IMR-90 (cell line): ENCODE data around the gene IRF2. TPM values are rescaled to one million over a fixed set of nuclear protein-coding genes. Genes with fewer than 3 reads are reported as not detected.

ENCODE experiments used
- ATAC-seq: fragments of 200-7000 bp; cut with Tn5 transposase; 2 replicates; pipeline ENCODE4 v1.9.1; 2020; ENCODE audit warnings: low read depth, mild to moderate bottlenecking, moderate library complexity
- BruUV-seq: library from RNA; stranded (reverse); fragments of 400-500 nt; replicated peaks from 2 replicates; lab custom pipeline; 2021; lab: Mats Ljungman, UMichigan
- CTCF ChIA-PET: fragments of 300-600 bp; formaldehyde crosslinking; extraction: SDS; loops from one replicate; lab custom pipeline; 2021; ENCODE audit warnings: antibody characterized with exemption; lab: Yijun Ruan, JAX
- POLR2A ChIA-PET: fragments of 300-600 bp; sonication (Branson Sonifier 250); formaldehyde crosslinking; loops from one replicate; lab custom pipeline; 2022; ENCODE audit warnings: antibody characterized with exemption; ENCODE audit not compliant: unreplicated experiment; lab: Charles Lee
- DNase-seq: peaks from one replicate; pipeline ENCODE4 v3.0.0; 2013
- H2AFZ ChIP-seq: replicated peaks from 2 replicates; pipeline ENCODE3; 2013; ENCODE audit warnings: low read length, mild to moderate bottlenecking; ENCODE audit not compliant: poor library complexity
- H2AK5ac ChIP-seq: 2 replicates; pipeline ENCODE4 v1.6.1; 2013; ENCODE audit warnings: low read depth, low read length, inconsistent platforms
- H2AK9ac ChIP-seq: replicated peaks from 2 replicates; pipeline ENCODE3; 2013; ENCODE audit warnings: mild to moderate bottlenecking, low read depth, low read length, moderate library complexity; ENCODE audit not compliant: poor library complexity
- H2BK120ac ChIP-seq: 2 replicates; pipeline ENCODE4 v1.6.1; 2013; ENCODE audit warnings: low read depth, low read length, inconsistent platforms
- H2BK15ac ChIP-seq: 3 replicates; pipeline ENCODE4 v1.6.1; 2013; ENCODE audit warnings: low read depth, low read length, inconsistent platforms
- H2BK20ac ChIP-seq: 2 replicates; pipeline ENCODE4 v1.6.1; 2013; ENCODE audit warnings: low read depth, mild to moderate bottlenecking, inconsistent platforms, low read length, moderate library complexity
- H2BK5ac ChIP-seq: 2 replicates; pipeline ENCODE4 v1.6.1; 2013; ENCODE audit warnings: mild to moderate bottlenecking, low read depth, low read length, inconsistent platforms; ENCODE audit not compliant: poor library complexity, severe bottlenecking
- H3K14ac ChIP-seq: replicated peaks from 2 replicates; pipeline ENCODE4 v1.6.1; 2013; ENCODE audit warnings: low read depth, low read length, inconsistent platforms
- H3K18ac ChIP-seq: 2 replicates; pipeline ENCODE4 v1.6.1; 2013; ENCODE audit warnings: low read depth, low read length, control low read depth
- H3K23ac ChIP-seq: 2 replicates; pipeline ENCODE4 v1.6.1; 2013; ENCODE audit warnings: low read depth, low read length, inconsistent platforms
- H3K27ac ChIP-seq: 2 replicates; pipeline ENCODE4 v1.5.1; 2013; ENCODE audit warnings: mild to moderate bottlenecking, control low read depth, low read length; ENCODE audit not compliant: insufficient read depth
- H3K27me3 ChIP-seq: 2 replicates; pipeline ENCODE4 v1.6.1; 2013; ENCODE audit warnings: low read length; ENCODE audit not compliant: control insufficient read depth, insufficient read depth
- H3K36me3 ChIP-seq: 2 replicates; pipeline ENCODE4 v1.6.1; 2013; ENCODE audit warnings: low read length, mixed read lengths; ENCODE audit not compliant: control insufficient read depth, insufficient read depth
- H3K4ac ChIP-seq: 2 replicates; pipeline ENCODE4 v1.6.1; 2013; ENCODE audit warnings: low read depth, low read length, inconsistent platforms
- H3K4me1 ChIP-seq: 2 replicates; pipeline ENCODE4 v1.6.1; 2013; ENCODE audit warnings: low read length, mixed read lengths; ENCODE audit not compliant: control insufficient read depth, insufficient read depth
- H3K4me2 ChIP-seq: 2 replicates; pipeline ENCODE4 v1.6.1; 2013; ENCODE audit warnings: low read depth, mild to moderate bottlenecking, control low read depth, low read length, moderate library complexity
- H3K4me3 ChIP-seq: 2 replicates; pipeline ENCODE4 v1.5.1; 2013; ENCODE audit warnings: low read depth, mild to moderate bottlenecking, control low read depth, low read length, moderate library complexity; ENCODE audit not compliant: insufficient read depth
- H3K56ac ChIP-seq: 2 replicates; pipeline ENCODE4 v1.6.1; 2013; ENCODE audit warnings: low read length, inconsistent platforms; ENCODE audit not compliant: insufficient read depth; ENCODE audit errors: extremely low read depth
- H3K79me1 ChIP-seq, 2 experiments: 2 replicates each; pipeline ENCODE4 v1.6.1; 2013; ENCODE audit warnings: low read length in 2 of 2, inconsistent platforms in 1 of 2, low read depth in 1 of 2
- H3K9ac ChIP-seq: 2 replicates; pipeline ENCODE4 v1.6.1; 2013; ENCODE audit warnings: low read depth, low read length, control low read depth
- H3K9me1 ChIP-seq: 2 replicates; pipeline ENCODE4 v1.6.1; 2013; ENCODE audit warnings: low read length, inconsistent platforms; ENCODE audit not compliant: insufficient read depth
- H3K9me3 ChIP-seq: 2 replicates; pipeline ENCODE4 v1.6.1; 2013; ENCODE audit warnings: low read length; ENCODE audit not compliant: control insufficient read depth, insufficient read depth
- H4K20me1 ChIP-seq: 2 replicates; pipeline ENCODE4 v1.6.1; 2013; ENCODE audit warnings: low read length, inconsistent platforms; ENCODE audit not compliant: insufficient read depth
- H4K5ac ChIP-seq: 2 replicates; pipeline ENCODE4 v1.6.1; 2013; ENCODE audit warnings: mild to moderate bottlenecking, low read depth, low read length, control low read depth
- H4K8ac ChIP-seq, 2 experiments: 2 replicates each; pipeline ENCODE4 v1.6.1; 2013; ENCODE audit warnings: low read depth in 2 of 2, low read length in 2 of 2, control low read depth in 1 of 2, inconsistent platforms in 1 of 2
- H4K91ac ChIP-seq: 2 replicates; pipeline ENCODE4 v1.6.1; 2013; ENCODE audit warnings: low read depth, low read length, inconsistent platforms; ENCODE audit not compliant: insufficient read depth
- CTCF ChIP-seq: conservative IDR thresholded peaks from 2 replicates; pipeline ENCODE4 v1.5.1; 2012; ENCODE audit warnings: mild to moderate bottlenecking, low read depth, low read length, improper control_type of control experiment
- POLR2A ChIP-seq: IDR thresholded peaks from 2 replicates; pipeline ENCODE4 v1.6.1; 2012; ENCODE audit warnings: mild to moderate bottlenecking, low read depth, low read length
- WGBS, 2 experiments: methylation state at CpG; one replicate each; pipeline versions ENCODE4 v1.1.5 to v1.1.7; 2013; ENCODE audit warnings: missing lambda C conversion rate in 2 of 2; ENCODE audit not compliant: insufficient read length in 1 of 2; ENCODE audit errors: extremely low coverage in 2 of 2; 5-methylcytosine and 5-hydroxymethylcytosine counted together
- dilution Hi-C: fragments of 300-500 bp; cut with HindIII; formaldehyde crosslinking; loops from one replicate; pipeline ENCODE4 v1.14.3; 2018; ENCODE audit warnings: low sequenced_read_pairs; ENCODE audit not compliant: unreplicated experiment
- in situ Hi-C: fragments of 300-500 bp; cut with MboI; formaldehyde crosslinking; loops from 3 replicates; pipeline ENCODE4 v1.14.3; 2019; ENCODE audit warnings: low sequenced_read_pairs, inconsistent platforms, mixed read lengths
- intact Hi-C: fragments of 100-400 bp; cut with micrococcal nuclease; formaldehyde crosslinking; loops from 2 replicates; pipeline ENCODE4 v1.10.0; 2022
- polyA plus RNA-seq, 3 experiments: library from polyadenylated mRNA; depleted of rRNA; stranded (reverse); fragments of >200 nt; gene quantifications; 2 replicates each; pipeline ENCODE4 v1.2.3, GENCODE V29; 2012; ENCODE audit warnings: low replicate concordance in 1 of 3
- total RNA-seq: library from RNA; depleted of rRNA; stranded (reverse); fragments of >200 nt; gene quantifications from 2 replicates; pipeline ENCODE4 v1.2.3, GENCODE V29; 2012

Gene IRF2
- total and polyA plus RNA-seq, 2 of the 4 experiments (the other 2 are of a cell fraction), result 16.5 to 21.9 TPM

GRCh38 chr4:184392316-184392715, 82.0 kb downstream of the IRF2 start:
- no peak overlapping the region for H2BK120ac ChIP-seq
- H4K91ac ChIP-seq, result no peak overlapping the region
- no peak overlapping the region for H3K9ac ChIP-seq
- no peak overlapping the region for H2BK5ac ChIP-seq
- H3K4me1 ChIP-seq, result 0 out of 2 replicates have a peak, but pooled peaks cover 3% of the 10 kb centered on the region
- no peak overlapping the region for H2AK9ac ChIP-seq
- CTCF ChIA-PET, result no interaction called here
- no peak overlapping the region for H2AK5ac ChIP-seq
- H3K27ac ChIP-seq, result no peak overlapping the region
- no peak overlapping the region for H3K14ac ChIP-seq
- no peak overlapping the region for H2AFZ ChIP-seq
- H3K36me3 ChIP-seq, result peaks cover 59% of the 10 kb centered on the region
- H2BK15ac ChIP-seq, result no peak overlapping the region
- H3K79me1 ChIP-seq, result peaks cover 8 to 18% of the 10 kb centered on the region in 2 experiments; a peak in 3 of 4 replicates
- H4K20me1 ChIP-seq, result no peaks in the 10 kb centered on the region
- WGBS, 2 experiments, result 86% methylated on average over 2 of the region's 6 CpGs; no CpG with 5 or more reads in 1 of the 2 experiments
- H3K27me3 ChIP-seq, result no peaks in the 10 kb centered on the region
- no peak overlapping the region for H3K4me2 ChIP-seq
- H3K4ac ChIP-seq, result no peak overlapping the region
- in situ Hi-C loops, result no loop called here
- ATAC-seq (no peak), DNase-seq (no peak)
- no peak overlapping the region for H4K8ac ChIP-seq
- BruUV-seq, result no TSS peak
- POLR2A ChIA-PET, result no interaction called here
- H4K5ac ChIP-seq, result no peak overlapping the region
- dilution Hi-C loops, result no loop called here
- TF ChIP-seq POLR2A (no peak), CTCF (no peak)
- no peaks in the 10 kb centered on the region for H3K9me3 ChIP-seq
- H3K4me3 ChIP-seq, result no peak overlapping the region
- intact Hi-C loops, result no loop called here
- H2BK20ac ChIP-seq, result no peak overlapping the region
- no peak overlapping the region for H3K23ac ChIP-seq
- peaks cover under 1% of the 10 kb centered on the region; the same call in 1 of the 2 replicates for H3K9me1 ChIP-seq
- no peak overlapping the region for H3K18ac ChIP-seq
- H3K56ac ChIP-seq, result no peak overlapping the region
